VCaP (cell line): Measurements from ENCODE around the gene ZBTB20.

Experiments used
- H3K27ac ChIP-seq: fragments of 450-650 bp; 2 replicates; pipeline ENCODE4 v1.5.1; 2017
- TF ChIP-seq, protein P1 (sequence below): fragments of 450-650 bp; conservative IDR thresholded peaks from 2 replicates; pipeline ENCODE4 v1.5.1; 2017; ENCODE audit warnings: mild to moderate bottlenecking, moderate library complexity

The ZBTB20 gene

DNA sequence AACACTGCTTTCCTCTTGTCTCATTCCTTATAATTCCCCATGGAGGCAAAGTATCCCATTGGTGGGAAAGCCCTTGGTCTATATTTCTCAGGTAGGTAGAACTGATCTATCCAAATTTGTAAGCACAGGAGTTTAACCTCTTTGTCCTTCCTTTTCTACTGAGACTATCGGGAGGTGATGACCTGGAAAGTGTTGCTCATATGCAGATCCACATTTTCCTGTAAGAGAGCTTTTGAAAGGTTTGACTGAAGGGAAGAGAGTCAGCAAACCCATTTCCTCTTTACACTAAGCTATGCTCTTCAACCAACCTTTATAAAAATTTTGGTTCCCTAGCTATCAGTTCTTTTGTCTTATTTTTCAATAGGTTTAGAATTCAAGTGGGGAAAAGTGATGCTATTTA lies 652.6 kb downstream of the ZBTB20 start:
- TF ChIP-seq, protein P1, sequence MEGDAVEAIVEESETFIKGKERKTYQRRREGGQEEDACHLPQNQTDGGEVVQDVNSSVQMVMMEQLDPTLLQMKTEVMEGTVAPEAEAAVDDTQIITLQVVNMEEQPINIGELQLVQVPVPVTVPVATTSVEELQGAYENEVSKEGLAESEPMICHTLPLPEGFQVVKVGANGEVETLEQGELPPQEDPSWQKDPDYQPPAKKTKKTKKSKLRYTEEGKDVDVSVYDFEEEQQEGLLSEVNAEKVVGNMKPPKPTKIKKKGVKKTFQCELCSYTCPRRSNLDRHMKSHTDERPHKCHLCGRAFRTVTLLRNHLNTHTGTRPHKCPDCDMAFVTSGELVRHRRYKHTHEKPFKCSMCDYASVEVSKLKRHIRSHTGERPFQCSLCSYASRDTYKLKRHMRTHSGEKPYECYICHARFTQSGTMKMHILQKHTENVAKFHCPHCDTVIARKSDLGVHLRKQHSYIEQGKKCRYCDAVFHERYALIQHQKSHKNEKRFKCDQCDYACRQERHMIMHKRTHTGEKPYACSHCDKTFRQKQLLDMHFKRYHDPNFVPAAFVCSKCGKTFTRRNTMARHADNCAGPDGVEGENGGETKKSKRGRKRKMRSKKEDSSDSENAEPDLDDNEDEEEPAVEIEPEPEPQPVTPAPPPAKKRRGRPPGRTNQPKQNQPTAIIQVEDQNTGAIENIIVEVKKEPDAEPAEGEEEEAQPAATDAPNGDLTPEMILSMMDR, result no peak
- no peak overlapping the region for H3K27ac ChIP-seq

GRCh38 chr3:114490829-114491228 lies 656.3 kb downstream of the ZBTB20 start:
- no peak overlapping the region for H3K27ac ChIP-seq
- TF ChIP-seq, protein P1, result no peak

DNA sequence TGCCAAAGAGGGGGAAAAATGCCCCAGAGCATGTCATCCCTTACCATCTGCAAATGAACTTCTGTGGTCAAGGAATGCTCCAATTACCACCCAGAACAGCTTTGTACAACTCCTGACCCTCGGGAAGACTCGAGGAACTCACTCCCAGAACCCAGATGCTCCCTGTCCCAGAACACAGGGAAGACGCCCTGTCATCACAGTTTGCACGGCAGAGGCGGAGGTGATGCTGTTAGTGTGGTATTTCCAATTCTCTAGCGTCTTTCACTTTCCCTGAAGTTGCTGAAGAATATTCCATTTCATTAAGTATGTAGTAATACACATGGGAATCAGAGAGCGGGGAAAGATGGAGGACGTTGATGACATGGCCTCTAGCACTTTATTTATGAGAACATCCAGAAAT lies 659.6 kb downstream of the ZBTB20 start:
- TF ChIP-seq, protein P1, result no peak

DNA sequence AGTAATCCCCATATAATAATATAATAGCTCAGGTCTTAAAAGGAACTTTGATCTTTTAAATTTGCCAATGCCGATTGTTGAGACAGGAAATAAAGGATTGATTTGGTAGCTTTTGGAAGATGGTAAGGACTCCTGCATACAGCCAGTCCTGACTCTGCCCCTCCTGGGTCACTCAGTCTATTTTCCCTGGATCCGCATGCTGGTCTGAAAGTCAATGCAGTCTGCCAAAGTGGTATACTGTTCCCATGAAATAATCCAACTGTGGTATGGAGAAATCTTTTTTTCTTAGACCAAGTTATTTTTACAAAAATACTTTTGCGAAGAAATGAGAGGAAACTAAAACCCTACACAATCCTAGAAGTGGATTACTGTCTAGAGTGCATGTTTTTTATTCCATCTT lies 662.2 kb downstream of the ZBTB20 start:
- TF ChIP-seq, protein P1, result no peak

More for the DNA sequence above, 659.6 kb downstream of the ZBTB20 start:
- H3K27ac ChIP-seq, result no peak overlapping the region

DNA sequence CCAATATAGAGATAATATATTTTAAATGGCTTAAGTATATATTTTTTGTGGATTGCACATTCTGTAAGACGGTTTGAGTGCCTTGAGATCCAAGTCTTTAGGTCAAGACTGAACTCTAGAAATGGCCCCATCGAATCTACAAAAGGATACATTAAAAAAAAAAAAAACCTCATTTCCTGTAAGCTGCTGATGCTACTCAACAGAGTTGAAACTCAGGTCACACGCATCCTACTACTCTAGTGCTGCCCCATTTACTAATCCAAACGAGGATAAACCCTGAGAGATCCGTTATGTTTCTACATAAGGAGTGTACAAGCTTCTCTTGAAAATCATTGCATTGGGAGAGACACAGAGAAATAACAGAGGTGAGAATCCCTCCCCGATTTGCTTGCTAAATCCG lies 666.0 kb downstream of the ZBTB20 start:
- TF ChIP-seq, protein P1, result no peak
- H3K27ac ChIP-seq, result no peak overlapping the region

More for the DNA sequence above, 662.2 kb downstream of the ZBTB20 start:
- H3K27ac ChIP-seq, result no peak overlapping the region

GRCh38 chr3:114480442-114480841 lies 666.6 kb downstream of the ZBTB20 start:
- no peak overlapping the region for H3K27ac ChIP-seq
- TF ChIP-seq, protein P1, result no peak

DNA sequence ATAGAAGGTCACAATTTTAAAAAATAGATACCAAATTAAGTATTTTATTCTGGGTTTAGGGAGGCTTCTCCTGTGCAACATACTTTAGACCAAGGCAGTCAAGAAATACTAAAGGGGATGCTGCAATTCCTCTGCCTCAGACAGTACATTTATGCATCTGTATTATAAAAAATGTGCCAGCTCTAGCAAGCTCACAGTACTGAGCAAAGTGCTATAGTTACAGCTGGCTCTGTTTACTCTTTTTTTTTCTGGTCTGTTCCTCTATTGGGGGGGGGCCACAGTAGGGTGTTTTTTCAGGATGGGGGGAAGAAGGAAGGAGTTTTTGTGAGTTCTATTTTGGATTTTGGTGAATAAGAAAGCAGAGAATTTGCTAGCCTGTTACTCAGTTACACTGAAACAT lies 668.3 kb downstream of the ZBTB20 start:
- TF ChIP-seq, protein P1, result no peak
- H3K27ac ChIP-seq, result no peak overlapping the region
